Tibial nerve (tissue), 4 donors: ENCODE results near the gene ID3.

Experiments used
- EP300 ChIP-seq, 2 donors: sonication (generic); formaldehyde crosslinking; IDR thresholded peaks; one replicate each; pipeline ENCODE4 v1.6.1; 2017; ENCODE audit warnings: antibody characterized with exemption in 2 of 2, mild to moderate bottlenecking in 1 of 2
- POLR2A ChIP-seq, 2 donors: fragments of 450-650 bp; IDR thresholded peaks; one replicate each; pipeline ENCODE4 v1.6.1; 2017; ENCODE audit warnings: antibody characterized with exemption in 2 of 2, mild to moderate bottlenecking in 2 of 2, moderate library complexity in 2 of 2
- TF ChIP-seq, protein P1 (sequence below), 5 experiments: fragments of 200-600 bp in 3 of 5; fragments of 450-650 bp in 2 of 5; sonication (generic) in 3 of 5; IDR thresholded peaks; one replicate each; pipeline ENCODE4 v1.5.1; 2016 to 2019; ENCODE audit warnings: antibody characterized with exemption in 5 of 5, mild to moderate bottlenecking in 3 of 5, moderate library complexity in 2 of 5

DNA sequence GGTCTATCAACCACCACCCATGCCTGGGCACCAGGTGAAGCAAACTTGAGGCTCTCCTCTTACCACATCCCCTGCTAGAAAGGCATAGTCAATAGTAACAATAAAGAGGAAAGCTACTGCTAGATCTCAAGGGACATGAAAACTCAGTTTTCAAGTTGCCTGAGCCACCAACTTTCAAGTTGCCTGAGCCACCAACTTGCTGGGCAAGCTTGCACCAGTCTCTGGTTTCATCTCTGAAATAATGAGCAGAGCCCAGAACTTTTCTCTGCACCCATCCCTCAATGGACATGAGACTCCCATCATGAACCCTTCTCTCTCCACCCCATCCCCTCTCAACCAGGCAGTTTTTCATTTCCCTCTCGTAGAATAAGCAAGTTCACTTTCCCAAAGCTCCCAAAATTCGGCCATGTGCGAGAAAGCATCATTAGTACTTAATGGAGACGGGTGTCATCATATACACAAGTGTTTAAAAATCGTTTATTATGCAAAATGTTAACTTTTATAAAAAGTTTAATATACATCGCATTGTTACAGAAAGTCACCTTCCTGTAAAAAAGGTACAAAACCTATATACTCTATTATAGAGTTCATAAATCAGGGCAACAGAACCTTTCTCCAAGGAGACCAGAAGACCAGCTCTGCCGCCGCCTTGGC is 1.7 kb downstream of the ID3 start:
- TF ChIP-seq, protein P1, sequence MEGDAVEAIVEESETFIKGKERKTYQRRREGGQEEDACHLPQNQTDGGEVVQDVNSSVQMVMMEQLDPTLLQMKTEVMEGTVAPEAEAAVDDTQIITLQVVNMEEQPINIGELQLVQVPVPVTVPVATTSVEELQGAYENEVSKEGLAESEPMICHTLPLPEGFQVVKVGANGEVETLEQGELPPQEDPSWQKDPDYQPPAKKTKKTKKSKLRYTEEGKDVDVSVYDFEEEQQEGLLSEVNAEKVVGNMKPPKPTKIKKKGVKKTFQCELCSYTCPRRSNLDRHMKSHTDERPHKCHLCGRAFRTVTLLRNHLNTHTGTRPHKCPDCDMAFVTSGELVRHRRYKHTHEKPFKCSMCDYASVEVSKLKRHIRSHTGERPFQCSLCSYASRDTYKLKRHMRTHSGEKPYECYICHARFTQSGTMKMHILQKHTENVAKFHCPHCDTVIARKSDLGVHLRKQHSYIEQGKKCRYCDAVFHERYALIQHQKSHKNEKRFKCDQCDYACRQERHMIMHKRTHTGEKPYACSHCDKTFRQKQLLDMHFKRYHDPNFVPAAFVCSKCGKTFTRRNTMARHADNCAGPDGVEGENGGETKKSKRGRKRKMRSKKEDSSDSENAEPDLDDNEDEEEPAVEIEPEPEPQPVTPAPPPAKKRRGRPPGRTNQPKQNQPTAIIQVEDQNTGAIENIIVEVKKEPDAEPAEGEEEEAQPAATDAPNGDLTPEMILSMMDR (IDR thresholded peaks at IDR 0.05), result no peak
- TF ChIP-seq POLR2A (IDR thresholded peaks at IDR 0.05) (no peak), EP300 (IDR thresholded peaks at IDR 0.05) (no peak)
